ENCODE data around the gene ELK4. TPM values are rescaled to one million over a fixed set of nuclear protein-coding genes. Genes with fewer than 3 reads are reported as not detected.

ELK4 gene
- total and polyA plus RNA-seq, 2 of the 8 experiments (the other 6 are each of a cell fraction or from before 2014, with no cell fraction given) = 2.9 to 26.3 TPM

DNA sequence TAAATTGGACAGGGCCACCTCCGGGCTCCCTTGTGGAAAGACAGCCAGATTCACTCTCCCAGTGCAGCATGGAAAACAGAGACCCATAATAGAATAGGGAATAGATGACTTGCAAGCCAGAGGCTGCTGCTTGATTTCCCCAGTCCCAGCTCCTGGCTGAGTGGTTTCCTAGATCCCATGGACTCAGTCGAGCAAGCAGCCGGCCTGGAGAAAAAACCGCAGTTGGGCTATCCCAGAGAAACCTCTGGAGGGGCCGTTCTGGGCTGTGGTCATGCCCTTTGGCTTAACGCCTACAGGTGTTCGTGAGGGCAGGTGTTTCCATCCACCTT lies 61.7 kb downstream of the ELK4 start:
- no peaks in the 10 kb centered on the region for H4K20me1 ChIP-seq (replicated peaks in 1 of 2; ENCODE audit: control insufficient read depth in 1 of 2, insufficient read depth in 2 of 2, low read length in 2 of 2)
- no peak for DNase-seq (ENCODE audit: low read depth in 1 of 2, low spot score in 2 of 2)
- no peaks in the 10 kb centered on the region for H3K79me1 ChIP-seq (ENCODE audit: low read depth, low read length)
- no peak overlapping the region for H4K8ac ChIP-seq (ENCODE audit: extremely low read depth, insufficient read depth, low read length)
- no peaks in the 10 kb centered on the region for H3K9me3 ChIP-seq (ENCODE audit: insufficient read depth in 2 of 2, low read depth in 1 of 2, low read length in 1 of 2)
- H3K14ac ChIP-seq (ENCODE audit: insufficient read length) = no peak overlapping the region
- no peak overlapping the region for H2BK20ac ChIP-seq (ENCODE audit: low read length)
- no peak for FAIRE-seq
- no peak overlapping the region for H2BK15ac ChIP-seq (ENCODE audit: low read length)
- ChIA-PET CTCF (ENCODE audit: partially characterized antibody) (interaction anchor here (1.0 to 4.8 kb wide), 8 partner anchors 10 to 216 kb away, joined by 3 to 27 read pairs (median 5); no protein-coding TSS in a partner anchor), POLR2A (ENCODE audit: partially characterized antibody) (interaction anchor here (0.6 to 1.7 kb wide), 4 partner anchors 8 to 18 kb away, joined by 3 to 5 read pairs (median 4); no protein-coding TSS in a partner anchor)
- peaks cover 4% of the 10 kb centered on the region; the same call in 1 of the 2 replicates for H3K23me2 ChIP-seq (ENCODE audit: low read depth, low read length)
- no peak overlapping the region for H3K4me2 ChIP-seq (ENCODE audit: insufficient read depth in 1 of 2, low read depth in 2 of 2, low read length in 2 of 2)
- no peaks in the 10 kb centered on the region for H3K79me2 ChIP-seq (ENCODE audit: control insufficient read depth in 1 of 2, insufficient read depth in 2 of 2, low read length in 2 of 2)
- H3K4me1 ChIP-seq (replicated peaks in 1 of 4; ENCODE audit: control insufficient read depth in 3 of 4, insufficient read depth in 4 of 4, low read length in 3 of 4) = peaks cover 1 to 15% (median 6%) of the 10 kb centered on the region in 4 experiments
- WGBS, 2 experiments (ENCODE audit: extremely low coverage in 1 of 2, insufficient coverage in 1 of 2, insufficient read length in 1 of 2, insufficient replicate concordance in 2 of 2, low coverage in 1 of 2, low lambda C conversion rate in 2 of 2, missing lambda C conversion rate in 1 of 2) = 89% methylated on average over 7 of the region's 7 CpGs; no CpG with 5 or more reads in 1 of the 2 experiments
- no peak overlapping the region for H4K5ac ChIP-seq (ENCODE audit: insufficient read length, low read depth, low read length)
- no peak overlapping the region for H3K4ac ChIP-seq (replicated peaks; ENCODE audit: insufficient read length, low read depth, low read length)
- H3K4me3 ChIP-seq (ENCODE audit: extremely low read depth in 1 of 4, insufficient read depth in 2 of 4, low read depth in 3 of 4, low read length in 4 of 4) = no peak overlapping the region
- no peak overlapping the region for H2BK5ac ChIP-seq (ENCODE audit: low read depth, low read length)
- H3K23ac ChIP-seq (ENCODE audit: insufficient read length) = no peak overlapping the region
- H4K91ac ChIP-seq (replicated peaks; ENCODE audit: insufficient read length, low read length) = no peak overlapping the region
- peaks cover 20 to 41% (median 38%) of the 10 kb centered on the region in 4 experiments for H3K27me3 ChIP-seq (replicated peaks in 1 of 4; ENCODE audit: control insufficient read depth in 3 of 4, extremely low read depth in 1 of 4, insufficient read depth in 3 of 4, low read length in 3 of 4)
- no peak overlapping the region for H3K9ac ChIP-seq (replicated peaks in 1 of 4; ENCODE audit: extremely low read depth in 1 of 4, low read depth in 3 of 4, low read length in 3 of 4)
- H3K36me3 ChIP-seq (ENCODE audit: control insufficient read depth in 2 of 4, insufficient read depth in 4 of 4, low read length in 3 of 4) = no peaks in the 10 kb centered on the region
- H2BK12ac ChIP-seq (ENCODE audit: low read depth, low read length) = no peak overlapping the region
- TF ChIP-seq ASH2L (IDR thresholded peaks at IDR 0.05; ENCODE audit: low read length) = no peak
- H3K56ac ChIP-seq (replicated peaks; ENCODE audit: insufficient read length, low read depth, low read length) = no peak overlapping the region
- no peak overlapping the region for H3K27ac ChIP-seq (ENCODE audit: low read depth, low read length)
- no peak overlapping the region for H3K18ac ChIP-seq (ENCODE audit: extremely low read depth, low read length)
- H2AFZ ChIP-seq (ENCODE audit: low read length) = no peak overlapping the region
- H2AK5ac ChIP-seq (ENCODE audit: low read depth, low read length) = no peak overlapping the region
- no peak overlapping the region for H2BK120ac ChIP-seq (replicated peaks; ENCODE audit: low read depth, low read length)
